ENCODE results near the gene SPECC1L. TPM values are rescaled to one million over a fixed set of nuclear protein-coding genes. Genes with fewer than 3 reads are reported as not detected.
"Not testable (repeated sequence)": the region's sequence is repeated elsewhere in the genome, so short reads cannot be mapped to it uniquely, and the experiment has no call there.

Gene SPECC1L
- total RNA-seq, 2 donors from 2014 or later, result 70.0 to 114 TPM

- H3K27ac Mint-ChIP-seq; H3K9me3 Mint-ChIP-seq; DNase-seq (ENCODE audit: low spot score); H3K36me3 Mint-ChIP-seq; H3K27me3 Mint-ChIP-seq; H3K4me1 Mint-ChIP-seq (ENCODE audit: low read depth in 2 of 2); H3K4me3 Mint-ChIP-seq; ATAC-seq: not testable (repeated sequence)
Measured at GRCh38 chr22:24253126-24253525, 17.5 kb upstream of the SPECC1L start.

DNA sequence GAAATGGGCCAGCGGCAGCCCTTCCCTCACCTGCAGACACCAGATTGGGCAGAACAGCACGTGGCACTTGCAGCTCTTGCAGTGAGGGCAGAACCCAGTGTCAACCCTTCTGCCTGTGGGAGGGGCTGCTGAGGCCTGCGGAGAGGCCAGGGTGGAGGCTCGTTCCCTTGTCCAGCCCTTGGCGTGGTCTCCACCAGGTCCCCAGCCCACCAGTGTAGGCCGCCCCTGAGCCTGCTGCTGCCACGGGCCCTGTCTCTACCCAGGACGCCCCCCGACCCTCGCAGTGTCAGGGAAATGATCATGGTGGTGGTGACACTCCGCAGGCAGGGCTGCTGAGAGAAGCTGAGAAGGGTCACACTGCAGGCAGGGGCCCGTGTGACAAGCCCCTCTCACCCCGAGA is 14.5 kb upstream of the SPECC1L start:
- H3K27ac Mint-ChIP-seq; DNase-seq (ENCODE audit: low spot score); H3K4me3 Mint-ChIP-seq; H3K27me3 Mint-ChIP-seq; H3K9me3 Mint-ChIP-seq; H3K4me1 Mint-ChIP-seq (ENCODE audit: low read depth in 2 of 2); H3K36me3 Mint-ChIP-seq; ATAC-seq: not testable (repeated sequence)

DNA sequence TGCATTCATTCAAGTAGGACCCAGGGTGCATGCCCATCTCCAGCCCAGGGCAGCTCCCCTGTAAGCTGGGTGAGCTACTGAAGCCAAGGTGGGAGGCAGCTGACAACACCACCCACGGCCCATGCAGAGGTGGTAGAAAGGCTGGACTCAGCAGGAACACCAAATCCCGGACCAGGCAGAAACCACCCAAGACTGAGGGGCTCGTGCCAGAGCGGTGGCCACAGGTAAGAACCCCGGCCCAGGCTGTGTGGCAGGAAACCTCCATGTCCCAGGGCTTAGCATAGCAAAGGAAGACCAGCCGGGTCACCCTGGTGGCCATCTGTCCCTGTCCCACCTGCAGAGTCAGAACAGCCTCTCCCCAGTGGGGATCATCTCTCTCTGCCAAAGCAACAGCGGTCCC is 13.9 kb upstream of the SPECC1L start:
- H3K4me1 Mint-ChIP-seq (ENCODE audit: low read depth in 2 of 2); H3K4me3 Mint-ChIP-seq; DNase-seq (ENCODE audit: low spot score); H3K27me3 Mint-ChIP-seq; H3K9me3 Mint-ChIP-seq; H3K27ac Mint-ChIP-seq; ATAC-seq; H3K36me3 Mint-ChIP-seq: not testable (repeated sequence)

DNA sequence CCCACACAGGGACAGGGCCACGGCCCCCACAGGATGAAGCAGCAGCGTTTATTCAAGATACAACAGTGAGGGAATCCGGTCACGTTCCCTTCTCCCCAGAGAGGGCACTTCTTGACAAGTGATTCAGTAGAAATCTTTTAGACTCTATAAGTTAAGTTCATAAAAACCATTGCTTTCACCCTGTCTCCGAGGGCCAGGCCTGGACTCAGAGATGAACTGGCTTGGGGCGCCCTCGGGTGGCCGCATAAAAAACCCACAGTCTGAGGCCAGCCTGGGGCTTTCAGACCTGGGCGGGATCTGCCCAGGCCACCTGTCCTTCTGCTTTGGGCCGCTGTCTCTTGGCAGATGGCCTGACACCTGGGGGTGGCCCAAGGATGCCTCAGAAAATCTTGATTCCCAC is 11.2 kb upstream of the SPECC1L start:
- peak in 1 of 2 donors; percentile 66 for ATAC-seq
- not testable (repeated sequence) for H3K9me3 Mint-ChIP-seq; DNase-seq (ENCODE audit: low spot score); H3K27me3 Mint-ChIP-seq; H3K4me3 Mint-ChIP-seq; H3K36me3 Mint-ChIP-seq; H3K4me1 Mint-ChIP-seq (ENCODE audit: low read depth in 2 of 2); H3K27ac Mint-ChIP-seq

DNA sequence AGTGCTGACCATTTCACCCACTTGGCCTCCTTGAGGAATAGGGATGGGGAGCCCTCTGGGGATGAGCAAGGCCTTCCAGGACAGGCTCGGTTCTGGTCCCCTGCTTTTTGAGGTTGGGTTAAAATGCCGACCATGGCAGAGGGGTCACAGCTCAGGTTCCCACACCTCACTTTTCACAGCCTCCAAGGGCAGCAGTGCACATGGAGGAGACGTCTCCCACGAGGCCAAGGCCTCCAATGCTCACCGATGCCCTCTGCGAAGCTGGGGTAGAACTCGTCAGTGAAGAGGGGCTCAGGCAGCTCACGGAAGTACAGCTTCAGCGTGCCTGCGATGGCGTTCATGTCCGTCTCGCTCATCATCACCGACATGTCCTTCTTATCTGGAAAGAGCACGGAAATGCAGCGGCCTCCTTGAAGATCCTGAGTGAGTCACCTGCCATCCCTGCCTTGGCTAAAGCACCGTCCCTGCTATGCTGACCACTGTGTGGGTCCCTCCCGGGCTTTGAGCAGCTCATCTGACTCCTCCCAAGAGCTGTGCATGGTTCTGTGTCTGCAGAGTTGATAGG is 8.4 kb upstream of the SPECC1L start:
- not testable (repeated sequence) for H3K27me3 Mint-ChIP-seq; DNase-seq (ENCODE audit: low spot score); H3K9me3 Mint-ChIP-seq; H3K4me3 Mint-ChIP-seq; H3K27ac Mint-ChIP-seq; H3K36me3 Mint-ChIP-seq; ATAC-seq; H3K4me1 Mint-ChIP-seq (ENCODE audit: low read depth in 2 of 2)

GRCh38 chr22:24263479-24263878 is 7.2 kb upstream of the SPECC1L start:
- DNase-seq (ENCODE audit: low spot score); ATAC-seq; H3K27ac Mint-ChIP-seq; H3K4me3 Mint-ChIP-seq; H3K4me1 Mint-ChIP-seq (ENCODE audit: low read depth in 2 of 2); H3K27me3 Mint-ChIP-seq; H3K9me3 Mint-ChIP-seq; H3K36me3 Mint-ChIP-seq: not testable (repeated sequence)

DNA sequence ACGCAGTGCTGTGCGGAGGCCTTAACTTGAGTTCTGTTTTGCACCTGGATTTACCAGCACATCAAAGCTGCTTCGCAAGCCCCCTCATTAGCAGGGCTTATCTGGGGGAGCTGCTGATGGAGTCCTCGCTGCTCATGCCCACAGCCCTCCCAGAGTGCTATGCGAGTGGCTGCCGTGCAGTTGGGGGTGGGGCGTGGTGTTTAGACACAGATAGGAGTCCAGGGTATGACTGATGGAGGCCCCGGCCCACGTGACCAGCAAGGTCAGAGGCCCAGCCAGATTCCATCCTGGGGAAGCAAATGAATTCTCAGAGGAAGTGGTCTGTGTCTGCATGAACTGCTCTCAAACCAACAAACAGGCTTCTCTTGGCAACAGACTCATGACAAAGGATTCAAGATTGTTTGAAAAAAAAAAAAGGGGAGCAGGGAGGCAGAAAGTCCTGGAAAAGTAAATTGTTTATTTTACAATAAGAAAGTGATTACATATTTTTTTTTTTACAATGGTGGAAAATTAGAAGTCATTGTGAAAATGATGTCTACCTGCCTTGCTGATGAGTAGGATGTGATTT is 6.2 kb upstream of the SPECC1L start:
- DNase-seq (ENCODE audit: low spot score); H3K27me3 Mint-ChIP-seq; H3K36me3 Mint-ChIP-seq; ATAC-seq; H3K27ac Mint-ChIP-seq; H3K9me3 Mint-ChIP-seq; H3K4me3 Mint-ChIP-seq; H3K4me1 Mint-ChIP-seq (ENCODE audit: low read depth in 2 of 2): not testable (repeated sequence)

DNA sequence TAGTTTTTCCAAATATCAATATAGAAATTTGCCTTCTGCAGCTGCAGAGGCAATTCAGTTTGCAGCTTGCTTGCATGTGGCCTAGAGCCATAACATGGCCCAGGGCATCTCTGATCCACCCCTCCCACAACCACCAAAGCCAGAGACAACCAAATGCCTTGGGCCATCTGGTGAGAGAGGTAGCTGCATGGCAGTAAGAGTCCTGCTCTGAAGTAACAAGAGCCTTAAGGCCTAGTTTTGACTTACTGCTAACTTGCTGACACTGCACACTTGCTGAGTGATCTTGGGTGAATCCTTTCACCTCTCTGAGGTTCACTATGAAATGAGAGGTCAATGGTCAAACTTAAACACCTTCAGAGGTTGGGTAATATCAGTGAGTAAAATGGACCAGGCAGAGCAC is 4.9 kb upstream of the SPECC1L start:
- peaks cover 3 to 4% of the 10 kb centered on the region in 2 donors for H3K4me1 Mint-ChIP-seq (ENCODE audit: low read depth in 2 of 2)
- H3K27ac Mint-ChIP-seq, result no peak overlapping the region
- H3K9me3 Mint-ChIP-seq, result no peaks in the 10 kb centered on the region
- DNase-seq (ENCODE audit: low spot score) (no peak), ATAC-seq (no peak)
- no peaks in the 10 kb centered on the region for H3K27me3 Mint-ChIP-seq
- H3K4me3 Mint-ChIP-seq, result no peak overlapping the region
- no peaks in the 10 kb centered on the region for H3K36me3 Mint-ChIP-seq

GRCh38 chr22:24266495-24266894 is 4.1 kb upstream of the SPECC1L start:
- not testable (repeated sequence) for ATAC-seq; DNase-seq (ENCODE audit: low spot score); H3K27ac Mint-ChIP-seq; H3K4me3 Mint-ChIP-seq; H3K27me3 Mint-ChIP-seq; H3K4me1 Mint-ChIP-seq (ENCODE audit: low read depth in 2 of 2); H3K36me3 Mint-ChIP-seq; H3K9me3 Mint-ChIP-seq

GRCh38 chr22:24271386-24271854 is 789 bp downstream of the SPECC1L start:
- ATAC-seq, result peak in 1 of 2 donors; percentile 54
- DNase-seq (ENCODE audit: low spot score), result no peak
- Mint-ChIP-seq H3K36me3 (peaks cover 4% of the 10 kb centered on the region), H3K4me3 (peak overlapping the region; percentile 91), H3K9me3 (no peaks in the 10 kb centered on the region), H3K27ac (peak overlapping the region; percentile 85 to 97), H3K27me3 (no peaks in the 10 kb centered on the region), H3K4me1 (ENCODE audit: low read depth in 2 of 2) (peaks cover 28 to 32% of the 10 kb centered on the region in 2 donors)

- DNase-seq (ENCODE audit: low spot score); H3K9me3 Mint-ChIP-seq; H3K27me3 Mint-ChIP-seq: not testable (repeated sequence)
- H3K36me3 Mint-ChIP-seq, result peaks cover 11% of the 10 kb centered on the region
- peaks cover 33 to 40% of the 10 kb centered on the region in 2 donors for H3K4me1 Mint-ChIP-seq (ENCODE audit: low read depth in 2 of 2)
- peak overlapping the region; percentile 91 for H3K4me3 Mint-ChIP-seq
- peak overlapping the region; percentile 85 to 97 for H3K27ac Mint-ChIP-seq
- ATAC-seq, result peak; percentile 26 to 54
Measured at GRCh38 chr22:24273031-24273430, 2.4 kb downstream of the SPECC1L start.

DNA sequence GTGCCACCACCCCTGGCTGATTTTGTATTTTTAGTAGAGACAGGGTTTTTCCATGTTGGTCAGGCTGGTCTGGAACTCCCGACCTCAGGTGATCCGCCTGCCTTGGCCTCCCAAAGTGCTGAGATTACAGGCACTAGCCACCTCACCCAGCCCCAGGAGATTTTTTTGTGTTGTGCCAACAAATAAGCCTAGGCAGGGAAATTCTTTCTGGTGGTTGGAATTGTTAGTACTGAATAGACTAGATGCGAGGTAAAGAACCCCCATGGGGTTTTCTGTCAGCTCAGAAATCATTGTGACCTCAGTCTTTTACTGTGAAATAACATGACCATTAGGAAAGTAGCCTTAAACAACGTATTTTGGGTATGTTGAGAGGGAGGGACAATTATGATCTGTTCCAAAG is 3.3 kb downstream of the SPECC1L start:
- Mint-ChIP-seq H3K36me3 (peaks cover 11% of the 10 kb centered on the region), H3K27ac (peak overlapping the region; percentile 85 to 97), H3K4me1 (ENCODE audit: low read depth in 2 of 2) (peaks cover 33 to 40% of the 10 kb centered on the region in 2 donors), H3K4me3 (peak overlapping the region; percentile 25)
- not testable (repeated sequence) for ATAC-seq; DNase-seq (ENCODE audit: low spot score); H3K9me3 Mint-ChIP-seq; H3K27me3 Mint-ChIP-seq

- H3K4me3 Mint-ChIP-seq, result peak overlapping the region; percentile 61
- DNase-seq (ENCODE audit: low spot score); ATAC-seq; H3K27me3 Mint-ChIP-seq; H3K9me3 Mint-ChIP-seq: not testable (repeated sequence)
- H3K27ac Mint-ChIP-seq, result peak overlapping the region; percentile 65 to 82
- H3K36me3 Mint-ChIP-seq, result peaks cover 11% of the 10 kb centered on the region
- H3K4me1 Mint-ChIP-seq (ENCODE audit: low read depth in 2 of 2), result peaks cover 37 to 40% of the 10 kb centered on the region in 2 donors
Measured at GRCh38 chr22:24274696-24275405, 4.2 kb downstream of the SPECC1L start.

DNA sequence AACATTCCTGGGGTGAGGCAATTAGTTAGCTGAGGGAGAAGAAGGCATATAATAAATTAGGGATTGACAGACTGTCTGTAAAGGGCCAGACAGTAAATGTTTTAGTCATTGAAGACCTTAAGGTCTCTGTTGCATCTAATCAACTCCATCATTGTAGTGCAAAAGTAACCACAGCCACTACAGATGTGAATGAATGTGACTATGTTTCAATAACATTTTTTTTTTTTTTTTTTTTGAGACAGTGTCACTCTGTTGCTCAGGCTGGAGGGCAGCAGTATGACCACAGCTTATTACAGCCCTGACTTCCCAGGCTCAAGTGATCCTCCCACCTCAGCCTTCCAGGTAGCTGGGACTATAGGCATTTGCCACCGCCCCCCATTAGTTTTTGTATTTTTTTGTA is 9.7 kb downstream of the SPECC1L start:
- not testable (repeated sequence) for H3K4me3 Mint-ChIP-seq; H3K27ac Mint-ChIP-seq; H3K36me3 Mint-ChIP-seq; DNase-seq (ENCODE audit: low spot score); H3K9me3 Mint-ChIP-seq; H3K27me3 Mint-ChIP-seq
- peak in 1 of 2 donors; percentile 73 for ATAC-seq
- peaks cover 35 to 41% of the 10 kb centered on the region in 2 donors for H3K4me1 Mint-ChIP-seq (ENCODE audit: low read depth in 2 of 2)

All from natural killer cell treated with Interleukin-12 subunit alpha and Interleukin-12 subunit beta and Interleukin-15 and Interleukin-18, amount 100 ng/mL, for 72 hours (primary cell).